Peyer's patch (tissue), 4 donors: ENCODE measurements around the gene ZBTB16.

ENCODE experiments used
- CTCF ChIP-seq, 6 experiments: fragments of 450-650 bp in 4 of 6; fragments of 200-600 bp in 2 of 6; sonication (generic) in 1 of 6; IDR thresholded peaks; one replicate each; pipeline ENCODE4 v1.5.1; 2017 to 2019; ENCODE audit warnings: antibody characterized with exemption in 6 of 6, mild to moderate bottlenecking in 3 of 6, moderate library complexity in 1 of 6
- POLR2A ChIP-seq, 2 donors: fragments of 450-650 bp; IDR thresholded peaks; one replicate each; pipeline ENCODE4 v1.5.1; 2017; ENCODE audit warnings: antibody characterized with exemption in 2 of 2, mild to moderate bottlenecking in 2 of 2, moderate library complexity in 2 of 2

GRCh38 chr11:114017723-114018122 lies 41.8 kb upstream of the ZBTB16 start:
- TF ChIP-seq POLR2A (IDR thresholded peaks at IDR 0.05): no peak
- TF ChIP-seq CTCF (IDR thresholded peaks at IDR 0.05): no peak
